Astrocyte of the cerebellum (primary cell): ENCODE measurements around the gene HAVCR1.
"Not testable (repeated sequence)": the region's sequence is repeated elsewhere in the genome, so short reads cannot be mapped to it uniquely, and the experiment has no call there.

ENCODE experiments used
- DNase-seq: peaks from one replicate; pipeline ENCODE4 v3.0.0-alpha.2; 2011; ENCODE audit warnings: low read depth
- H3K4me3 ChIP-seq: 2 replicates; pipeline ENCODE4 v1.5.1; 2011; ENCODE audit warnings: mild to moderate bottlenecking, low read depth, low read length, moderate library complexity
- CTCF ChIP-seq: IDR thresholded peaks from 2 replicates; pipeline ENCODE4 v1.5.1; 2012; ENCODE audit warnings: low read length, low read depth, moderate library complexity, mild to moderate bottlenecking; ENCODE audit errors: missing control alignments
- in situ Hi-C: cut with HindIII; loops from 2 replicates; pipeline ENCODE4 v1.10.0; 2017; ENCODE audit warnings: low sequenced_read_pairs

Gene HAVCR1

GRCh38 chr5:157051604-157052245 is 7.2 kb downstream of the HAVCR1 start:
- DNase-seq: no peak
- no peak for TF ChIP-seq CTCF
- no peak overlapping the region for H3K4me3 ChIP-seq
- in situ Hi-C loops: no loop called here

DNA sequence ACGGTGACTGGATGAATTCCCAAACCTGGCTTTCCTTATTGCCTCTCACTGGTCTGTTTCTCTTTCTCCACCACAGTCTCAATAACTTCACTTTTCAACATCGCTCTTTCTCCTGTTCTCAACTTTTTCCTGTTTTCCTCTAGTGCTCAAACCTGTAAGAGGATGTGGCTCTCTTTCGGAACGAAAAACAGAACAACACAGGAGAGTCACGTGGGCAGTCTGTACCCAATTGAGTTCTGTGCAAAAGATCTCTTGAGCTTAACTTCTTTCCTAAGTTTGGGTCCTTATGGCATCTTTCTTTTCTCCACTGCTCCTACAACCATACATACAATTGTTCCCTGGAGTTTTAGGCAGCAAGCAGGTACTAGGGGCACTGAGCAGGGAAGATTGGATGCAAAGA is 8.9 kb downstream of the HAVCR1 start:
- H3K4me3 ChIP-seq: no peak overlapping the region
- DNase-seq: no peak
- in situ Hi-C loops: no loop called here
- no peak for TF ChIP-seq CTCF

DNA sequence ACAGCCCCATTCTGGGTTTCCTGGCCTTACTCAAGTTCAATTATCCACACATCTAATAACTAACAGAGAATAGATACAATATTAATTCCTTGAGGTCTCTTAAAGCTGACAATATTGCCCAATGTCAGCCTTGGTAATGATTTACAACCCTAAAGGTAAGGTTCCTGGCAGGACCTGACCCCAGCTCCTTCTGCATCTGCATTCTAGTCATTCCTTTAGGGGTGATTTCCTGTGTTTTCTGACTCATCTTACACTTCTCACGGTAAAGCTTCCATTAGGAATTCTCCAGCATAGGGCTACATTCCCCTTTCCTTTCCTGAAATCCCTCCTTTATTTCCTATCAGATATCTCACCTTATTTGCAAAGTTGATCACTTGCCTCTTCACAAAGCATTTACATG is 9.3 kb downstream of the HAVCR1 start:
- no peak for DNase-seq
- H3K4me3 ChIP-seq: no peak overlapping the region
- no peak for TF ChIP-seq CTCF
- in situ Hi-C loops: no loop called here

DNA sequence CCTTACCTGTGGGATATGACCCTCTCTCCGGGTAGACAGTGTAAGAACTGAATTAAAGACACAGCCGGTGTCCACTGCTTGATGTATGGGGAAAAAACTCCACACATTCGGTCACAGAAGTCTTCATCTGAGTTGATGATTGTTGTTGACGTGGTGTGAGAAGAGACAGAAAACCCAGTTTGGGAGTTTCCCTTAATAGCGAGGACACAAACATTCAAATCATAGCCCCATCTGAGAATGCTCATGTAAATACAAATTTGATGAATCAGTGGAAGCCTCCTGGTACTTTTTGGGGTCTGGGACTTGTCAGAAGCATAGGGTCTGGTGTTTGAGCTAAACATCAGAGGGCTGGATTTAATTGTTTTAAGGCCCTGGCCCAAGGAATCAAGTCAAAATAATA is 11.0 kb downstream of the HAVCR1 start:
- H3K4me3 ChIP-seq: no peak overlapping the region
- in situ Hi-C loops: no loop called here
- TF ChIP-seq CTCF: no peak
- no peak for DNase-seq

DNA sequence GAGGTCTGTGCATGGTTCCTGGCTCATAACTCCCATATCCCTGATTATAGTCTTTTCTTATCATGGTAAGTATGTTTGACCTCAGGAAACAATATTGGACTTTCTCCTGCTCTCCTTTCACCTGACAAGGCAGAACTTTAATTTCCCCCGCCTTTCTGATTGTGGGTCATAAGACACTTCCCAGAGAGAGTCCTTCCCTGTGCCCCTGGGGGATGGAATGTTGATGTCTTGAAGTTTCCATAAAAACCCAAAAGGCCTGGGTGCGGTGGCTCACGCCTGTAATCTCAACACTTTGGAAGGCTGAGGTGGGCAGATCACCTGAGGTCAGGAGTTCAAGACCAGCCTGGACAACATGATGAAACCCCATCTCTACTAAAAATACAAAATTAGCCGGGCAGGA is 11.9 kb downstream of the HAVCR1 start:
- in situ Hi-C loops, DNase-seq, H3K4me3 ChIP-seq: not testable (repeated sequence)

GRCh38 chr5:157046041-157046440 is 12.9 kb downstream of the HAVCR1 start:
- in situ Hi-C loops: no loop called here
- no peak for DNase-seq
- no peak for TF ChIP-seq CTCF
- no peak overlapping the region for H3K4me3 ChIP-seq

DNA sequence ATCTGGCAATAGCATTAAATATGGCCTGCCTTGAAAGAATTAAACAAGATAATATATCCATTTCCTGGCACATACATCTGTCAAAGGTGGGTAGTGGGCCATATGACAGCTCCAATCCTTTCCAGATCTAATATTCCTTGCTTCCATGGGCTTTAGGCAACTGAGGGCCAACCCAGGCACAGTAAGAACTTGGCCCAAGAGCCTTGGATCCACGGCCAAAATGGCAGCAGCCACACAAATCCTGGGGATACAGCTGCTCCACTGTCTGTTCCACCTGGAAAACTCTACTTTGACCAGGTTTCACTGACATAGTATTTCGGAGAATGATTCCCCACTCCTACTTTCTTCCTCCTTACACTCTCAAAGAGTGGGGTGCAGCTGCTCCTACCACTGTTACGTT is 13.3 kb downstream of the HAVCR1 start:
- no peak overlapping the region for H3K4me3 ChIP-seq
- no peak for DNase-seq
- in situ Hi-C loops: no loop called here
- TF ChIP-seq CTCF: no peak
